SK-N-SH (cell line): ENCODE results near the gene ARHGEF7. TPM values are rescaled to one million over a fixed set of nuclear protein-coding genes. Genes with fewer than 3 reads are reported as not detected.

ENCODE experiments used
- CTCF ChIA-PET: fragments of 300-600, 350-600 bp; formaldehyde crosslinking; extraction: SDS; loops from one replicate; lab custom pipeline; 2021; lab: Yijun Ruan, JAX
- POLR2A ChIA-PET: fragments of 350-600 bp; sonication (Branson Sonifier 250); formaldehyde crosslinking; extraction: SDS; loops from one replicate; lab custom pipeline; 2020; ENCODE audit warnings: antibody characterized with exemption, inconsistent platforms; lab: Yijun Ruan, JAX
- DNase-seq: peaks from one replicate; pipeline ENCODE4 v3.0.0; 2012
- H2AFZ ChIP-seq: fragments of 200-600 bp; sonication (generic); 2 replicates; pipeline ENCODE4 v1.8.1; 2016; ENCODE audit warnings: antibody characterized with exemption, mild to moderate bottlenecking, low read depth
- H3F3A ChIP-seq: fragments of 200-600 bp; sonication (generic); replicated peaks from 2 replicates; pipeline ENCODE3; 2016; ENCODE audit warnings: antibody characterized with exemption, mild to moderate bottlenecking; ENCODE audit not compliant: insufficient read depth
- H3K27ac ChIP-seq, 2 experiments: fragments of 200-500 bp in 1 of 2; fragments of 200-600 bp in 1 of 2; sonication (Bioruptor generic) in 1 of 2; sonication (generic), shearing (Covaris generic) in 1 of 2; 2 replicates each; pipeline versions ENCODE4 v1.5.1 to v1.6.1; 2014 to 2016; ENCODE audit warnings: low read depth in 2 of 2, inconsistent platforms in 1 of 2, low read length in 1 of 2, mild to moderate bottlenecking in 1 of 2, mixed read lengths in 1 of 2
- H3K27me3 ChIP-seq: fragments of 200-600 bp; sonication (generic), shearing (Covaris generic); 2 replicates; pipeline ENCODE4 v1.6.1; 2016; ENCODE audit warnings: mixed run types; ENCODE audit not compliant: insufficient read depth
- H3K36me3 ChIP-seq, 2 experiments: fragments of 200-500 bp in 1 of 2; fragments of 200-600 bp in 1 of 2; sonication (Bioruptor generic) in 1 of 2; sonication (generic) in 1 of 2; replicated peaks in 1 of 2; 2 replicates each; pipeline versions ENCODE3 to v1.5.1; 2014 to 2016; ENCODE audit warnings: low read length in 1 of 2, mild to moderate bottlenecking in 1 of 2; ENCODE audit not compliant: insufficient read depth in 2 of 2, control insufficient read depth in 1 of 2
- H3K4me1 ChIP-seq, 2 experiments: fragments of 200-500 bp in 1 of 2; fragments of 200-600 bp in 1 of 2; sonication (Bioruptor generic) in 1 of 2; sonication (generic), shearing (Covaris generic) in 1 of 2; 2 replicates each; pipeline versions ENCODE4 v1.5.1 to v1.6.1; 2014 to 2016; ENCODE audit warnings: low read depth in 1 of 2, low read length in 1 of 2, mixed run types in 1 of 2; ENCODE audit not compliant: insufficient read depth in 2 of 2, control insufficient read depth in 1 of 2
- H3K4me2 ChIP-seq: fragments of 200-600 bp; sonication (generic), shearing (Covaris generic); 2 replicates; pipeline ENCODE4 v1.6.1; 2017; ENCODE audit warnings: mixed run types
- H3K4me3 ChIP-seq, 2 experiments: fragments of 200-500 bp in 1 of 2; fragments of 200-600 bp in 1 of 2; sonication (Bioruptor generic) in 1 of 2; sonication (generic), shearing (Covaris generic) in 1 of 2; 2 replicates each; pipeline versions ENCODE4 v1.5.1 to v1.8.1; 2014 to 2016; ENCODE audit warnings: low read depth in 2 of 2, inconsistent platforms in 1 of 2, low read length in 1 of 2, mild to moderate bottlenecking in 1 of 2, mixed read lengths in 1 of 2, moderate library complexity in 1 of 2
- H3K79me2 ChIP-seq: fragments of 200-600 bp; sonication (generic); 2 replicates; pipeline ENCODE4 v1.8.1; 2017; ENCODE audit warnings: mild to moderate bottlenecking; ENCODE audit not compliant: insufficient read depth
- H3K9ac ChIP-seq: fragments of 200-600 bp; sonication (generic); 2 replicates; pipeline ENCODE4 v1.6.1; 2017; ENCODE audit warnings: mixed run types
- H3K9me2 ChIP-seq: fragments of 200-600 bp; sonication (generic); 2 replicates; pipeline ENCODE4 v1.6.1; 2017; ENCODE audit warnings: mixed run types
- H3K9me3 ChIP-seq: fragments of 200-600 bp; sonication (generic); 2 replicates; pipeline ENCODE4 v1.6.1; 2017; ENCODE audit warnings: mixed run types, mild to moderate bottlenecking, moderate library complexity
- H4K20me1 ChIP-seq: fragments of 200-600 bp; sonication (generic); 2 replicates; pipeline ENCODE4 v1.6.1; 2017; ENCODE audit warnings: mild to moderate bottlenecking, mixed run types; ENCODE audit not compliant: insufficient read depth
- CTCF ChIP-seq: fragments of 200-600 bp; sonication (generic); IDR thresholded peaks from 2 replicates; pipeline ENCODE4 v1.6.1; 2017; ENCODE audit warnings: antibody characterized with exemption, mild to moderate bottlenecking, moderate library complexity
- EP300 ChIP-seq, 2 experiments: IDR thresholded peaks; 2 replicates each; pipeline versions ENCODE4 v1.4.0 to v1.6.1; 2012; ENCODE audit warnings: borderline replicate concordance in 1 of 2, low read depth in 1 of 2, low read length in 1 of 2
- EZH2phosphoT487 ChIP-seq: fragments of 200-600 bp; sonication (generic); IDR thresholded peaks from 2 replicates; pipeline ENCODE4 v1.6.1; 2017; ENCODE audit warnings: low read depth, mixed run types, mild to moderate bottlenecking, antibody characterized with exemption, moderate library complexity, borderline replicate concordance
- FOXM1 ChIP-seq: IDR thresholded peaks from 2 replicates; pipeline ENCODE4 v1.4.0; 2012; ENCODE audit warnings: low read depth, mild to moderate bottlenecking
- GATA2 ChIP-seq: sonication (generic); formaldehyde crosslinking; IDR thresholded peaks from 2 replicates; pipeline ENCODE4 v1.5.0; 2020; ENCODE audit warnings: mild to moderate bottlenecking, missing genetic modification reagents
- MEF2A ChIP-seq: IDR thresholded peaks from 2 replicates; pipeline ENCODE4 v1.4.0; 2012; ENCODE audit warnings: low read depth, borderline replicate concordance
- NFIC ChIP-seq: IDR thresholded peaks from 2 replicates; pipeline ENCODE4 v1.4.0; 2012; ENCODE audit warnings: borderline replicate concordance
- NRF1 ChIP-seq: IDR thresholded peaks from 2 replicates; pipeline ENCODE4 v1.6.1; 2012; ENCODE audit warnings: low read depth, mild to moderate bottlenecking, low read length
- RCOR1 ChIP-seq: fragments of 150-350 bp; IDR thresholded peaks from 2 replicates; pipeline ENCODE4 v1.6.1; 2017; ENCODE audit warnings: antibody characterized with exemption, low read length
- REST ChIP-seq: IDR thresholded peaks from 2 replicates; pipeline ENCODE4 v1.6.1; 2012; ENCODE audit warnings: mild to moderate bottlenecking, low read depth, low read length, moderate library complexity
- RFX5 ChIP-seq: IDR thresholded peaks from 2 replicates; pipeline ENCODE4 v1.6.1; 2012; ENCODE audit warnings: mild to moderate bottlenecking, improper control_type of control experiment, low read length
- SMC3 ChIP-seq: IDR thresholded peaks from 2 replicates; pipeline ENCODE4 v1.6.1; 2012; ENCODE audit warnings: low read depth, low read length, improper control_type of control experiment
- TAF1 ChIP-seq: IDR thresholded peaks from 2 replicates; pipeline ENCODE4 v1.6.1; 2012; ENCODE audit warnings: low read depth, mild to moderate bottlenecking, low read length, moderate library complexity, borderline replicate concordance
- YY1 ChIP-seq: IDR thresholded peaks from 2 replicates; pipeline ENCODE4 v1.4.0; 2012; ENCODE audit warnings: low read depth, mild to moderate bottlenecking
- ZBTB33 ChIP-seq: IDR thresholded peaks from 2 replicates; pipeline ENCODE4 v1.4.0; 2012; ENCODE audit warnings: low read depth, borderline replicate concordance
- WGBS: methylation state at CpG from one replicate; pipeline ENCODE4 v1.1.6; 2017; ENCODE audit warnings: low lambda C conversion rate; 5-methylcytosine and 5-hydroxymethylcytosine counted together
- polyA plus RNA-seq, 3 experiments: library from polyadenylated mRNA; depleted of rRNA; stranded (reverse); fragments of >200 nt; gene quantifications; 2 replicates each; pipeline ENCODE4 v1.2.3, GENCODE V29; 2012
- TF ChIP-seq, protein P1 (sequence below): fragments of 150-350 bp; IDR thresholded peaks from 2 replicates; pipeline ENCODE4 v1.6.1; 2016; ENCODE audit warnings: mild to moderate bottlenecking, low read depth, low read length
- TF ChIP-seq, protein P2 (sequence below): IDR thresholded peaks from 2 replicates; pipeline ENCODE4 v1.4.0; 2012; ENCODE audit warnings: low read depth, borderline replicate concordance
- TF ChIP-seq, protein P3 (sequence below): IDR thresholded peaks from 2 replicates; pipeline ENCODE4 v1.4.0; 2012; ENCODE audit warnings: low read depth

The ARHGEF7 gene
- polyA plus RNA-seq, 1 of the 3 experiments (the other 2 are of a cell fraction), result 21.6 TPM

- 60% methylated on average over 20 of the region's 21 CpGs for WGBS
- H3K36me3 ChIP-seq, result no peaks in the 10 kb centered on the region
These were observed 22.0 kb upstream of the ARHGEF7 start for GRCh38 chr13:111093136-111093535.

More at GRCh38 chr13:111093136-111093535, 22.0 kb upstream of the ARHGEF7 start:
- Histone ChIP-seq H3K27ac (no peak overlapping the region), H3K4me3 (no peak overlapping the region), H4K20me1 (no peaks in the 10 kb centered on the region), H3K9me3 (no peaks in the 10 kb centered on the region), H3K27me3 (peaks cover 21% of the 10 kb centered on the region; the same call in 1 of the 2 replicates), H3K4me2 (no peak overlapping the region), H3K9me2 (no peaks in the 10 kb centered on the region), H2AFZ (no peak overlapping the region), H3F3A (no peaks in the 10 kb centered on the region), H3K4me1 (no peaks in the 10 kb centered on the region), H3K79me2 (no peaks in the 10 kb centered on the region), H3K9ac (no peak overlapping the region)
- TF ChIP-seq YY1, result no peak
- TF ChIP-seq FOXM1, result no peak
- TF ChIP-seq SMC3, result no peak
- no peak for TF ChIP-seq MEF2A
- TF ChIP-seq GATA2, result no peak
- no peak for TF ChIP-seq CTCF
- TF ChIP-seq, protein P1, sequence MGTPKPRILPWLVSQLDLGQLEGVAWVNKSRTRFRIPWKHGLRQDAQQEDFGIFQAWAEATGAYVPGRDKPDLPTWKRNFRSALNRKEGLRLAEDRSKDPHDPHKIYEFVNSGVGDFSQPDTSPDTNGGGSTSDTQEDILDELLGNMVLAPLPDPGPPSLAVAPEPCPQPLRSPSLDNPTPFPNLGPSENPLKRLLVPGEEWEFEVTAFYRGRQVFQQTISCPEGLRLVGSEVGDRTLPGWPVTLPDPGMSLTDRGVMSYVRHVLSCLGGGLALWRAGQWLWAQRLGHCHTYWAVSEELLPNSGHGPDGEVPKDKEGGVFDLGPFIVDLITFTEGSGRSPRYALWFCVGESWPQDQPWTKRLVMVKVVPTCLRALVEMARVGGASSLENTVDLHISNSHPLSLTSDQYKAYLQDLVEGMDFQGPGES, result no peak
- no peak for TF ChIP-seq TAF1
- TF ChIP-seq, protein P2, sequence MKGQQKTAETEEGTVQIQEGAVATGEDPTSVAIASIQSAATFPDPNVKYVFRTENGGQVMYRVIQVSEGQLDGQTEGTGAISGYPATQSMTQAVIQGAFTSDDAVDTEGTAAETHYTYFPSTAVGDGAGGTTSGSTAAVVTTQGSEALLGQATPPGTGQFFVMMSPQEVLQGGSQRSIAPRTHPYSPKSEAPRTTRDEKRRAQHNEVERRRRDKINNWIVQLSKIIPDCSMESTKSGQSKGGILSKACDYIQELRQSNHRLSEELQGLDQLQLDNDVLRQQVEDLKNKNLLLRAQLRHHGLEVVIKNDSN, result no peak
- no peak for TF ChIP-seq RFX5
- no peak for TF ChIP-seq EZH2phosphoT487
- TF ChIP-seq RCOR1, result no peak
- TF ChIP-seq NFIC, result no peak
- TF ChIP-seq, protein P3, sequence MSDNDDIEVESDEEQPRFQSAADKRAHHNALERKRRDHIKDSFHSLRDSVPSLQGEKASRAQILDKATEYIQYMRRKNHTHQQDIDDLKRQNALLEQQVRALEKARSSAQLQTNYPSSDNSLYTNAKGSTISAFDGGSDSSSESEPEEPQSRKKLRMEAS, result no peak
- TF ChIP-seq EP300 (IDR thresholded peaks at IDR 0.05; ENCODE audit: borderline replicate concordance in 1 of 2, low read depth in 1 of 2, low read length in 1 of 2), result no peak
- no peak for TF ChIP-seq ZBTB33
- no peak for TF ChIP-seq NRF1
- TF ChIP-seq REST, result no peak
- ChIA-PET CTCF (no interaction called here), POLR2A (no interaction called here)
- DNase-seq, result no peak
